K562 (cell line): ENCODE measurements around the gene PDRG1. TPM values are rescaled to one million over a fixed set of nuclear protein-coding genes. Genes with fewer than 3 reads are reported as not detected.
"Not testable (repeated sequence)": the region's sequence is repeated elsewhere in the genome, so short reads cannot be mapped to it uniquely, and the experiment has no call there.

Experiments
- ATAC-seq: fragments of 200-7000 bp; cut with Tn5 transposase; 3 replicates; pipeline ENCODE4 v1.9.1; 2020; ENCODE audit warnings: moderate library complexity
- BruUV-seq: library from RNA; stranded (reverse); fragments of 400-500 nt; replicated peaks from 2 replicates; lab custom pipeline; 2021; lab: Mats Ljungman, UMichigan
- CTCF ChIA-PET: fragments of 300-600 bp; formaldehyde crosslinking; extraction: SDS; loops from one replicate; lab custom pipeline; 2021; ENCODE audit warnings: low intra/inter-chr PET ratio; lab: Yijun Ruan, JAX
- POLR2A ChIA-PET: fragments of 300-600, 350-650 bp; sonication (Branson Sonifier 250); formaldehyde crosslinking; extraction: SDS; loops from one replicate; lab custom pipeline; 2021; ENCODE audit warnings: antibody characterized with exemption, inconsistent platforms; lab: Yijun Ruan, JAX
- DNase-seq, 4 experiments: peaks; one replicate each; pipeline versions ENCODE4 v3.0.0 to v3.0.0-alpha.2; 2011 to 2018; ENCODE audit warnings: low spot score in 3 of 4, mixed read lengths in 3 of 4; ENCODE audit errors: extremely low read depth in 1 of 4
- FAIRE-seq: peaks from 2 replicates; lab custom pipeline; 2011; peaks lifted over from hg19 to GRCh38; lab: Jason Lieb, UNC
- H2AFZ ChIP-seq: 2 replicates; pipeline ENCODE4 v1.6.0; 2011; ENCODE audit warnings: low read depth, low read length, control low read depth, inconsistent platforms
- H3K27ac ChIP-seq: fragments of 200-600 bp; 3 replicates; pipeline ENCODE4 v1.8.0; 2011; ENCODE audit warnings: low read depth, mild to moderate bottlenecking, control low read depth, inconsistent platforms, low read length, moderate library complexity, mixed read lengths; ENCODE audit errors: extremely low read depth
- H3K27me3 ChIP-seq, 2 experiments: fragments of 300-600 bp in 1 of 2; 2 replicates in 1 of 2; 3 replicates in 1 of 2; pipeline versions ENCODE4 v1.6.0 to v1.8.0; 2011; ENCODE audit warnings: inconsistent platforms in 2 of 2, low read length in 2 of 2, mild to moderate bottlenecking in 1 of 2, mixed read lengths in 1 of 2, moderate library complexity in 1 of 2; ENCODE audit not compliant: control insufficient read depth in 2 of 2, insufficient read depth in 2 of 2
- H3K36me3 ChIP-seq: fragments of 300-600 bp; 3 replicates; pipeline ENCODE4 v1.8.0; 2011; ENCODE audit warnings: mild to moderate bottlenecking, low read length, inconsistent platforms; ENCODE audit not compliant: control insufficient read depth, insufficient read depth
- H3K4me1 ChIP-seq, 2 experiments: fragments of 200-600 bp in 1 of 2; replicated peaks in 1 of 2; 2 replicates in 1 of 2; 3 replicates in 1 of 2; pipeline versions ENCODE4 v1.5.1 to v1.8.0; 2011; ENCODE audit warnings: inconsistent platforms in 2 of 2, low read length in 2 of 2, mild to moderate bottlenecking in 1 of 2, mixed read lengths in 1 of 2, moderate library complexity in 1 of 2; ENCODE audit not compliant: control insufficient read depth in 2 of 2, insufficient read depth in 2 of 2
- H3K4me2 ChIP-seq: 2 replicates; pipeline ENCODE4 v1.6.1; 2011; ENCODE audit warnings: low read length, control low read depth, inconsistent platforms, mixed read lengths; ENCODE audit not compliant: insufficient read depth
- H3K4me3 ChIP-seq: fragments of 200-600 bp; sonication (generic), shearing (Covaris generic); 2 replicates; pipeline ENCODE4 v1.5.1; 2016; ENCODE audit warnings: control low read depth, inconsistent platforms
- H3K79me2 ChIP-seq: fragments of 200-600 bp; 3 replicates; pipeline ENCODE4 v1.8.0; 2011; ENCODE audit warnings: low read length, inconsistent platforms; ENCODE audit not compliant: control insufficient read depth, insufficient read depth
- H3K9ac ChIP-seq, 2 experiments: 2 replicates each; pipeline versions ENCODE4 v1.6.0 to v1.6.1; 2011; ENCODE audit warnings: low read depth in 2 of 2, low read length in 2 of 2, control low read depth in 1 of 2, inconsistent platforms in 1 of 2, mild to moderate bottlenecking in 1 of 2, mixed read lengths in 1 of 2; ENCODE audit not compliant: insufficient read depth in 1 of 2
- H3K9me1 ChIP-seq: one replicate; pipeline ENCODE4 v1.6.0; 2011; ENCODE audit warnings: inconsistent platforms, mild to moderate bottlenecking, low read length, moderate library complexity; ENCODE audit not compliant: control insufficient read depth, insufficient read depth
- H3K9me3 ChIP-seq: replicated peaks from 2 replicates; pipeline ENCODE4 v1.5.1; 2011; ENCODE audit warnings: low read depth, low read length, inconsistent platforms; ENCODE audit not compliant: control insufficient read depth, insufficient read depth
- H4K20me1 ChIP-seq: replicated peaks from 2 replicates; pipeline ENCODE4 v1.6.1; 2011; ENCODE audit warnings: low read length, inconsistent platforms, mixed read lengths; ENCODE audit not compliant: control insufficient read depth, insufficient read depth
- DMBX1 ChIP-seq: fragments of 250-450 bp; sonication (Bioruptor Pico); IDR thresholded peaks from 2 replicates; pipeline ENCODE4 v1.8.0; 2022; ENCODE audit warnings: inconsistent platforms, mild to moderate bottlenecking, moderate library complexity, borderline replicate concordance
- EHMT2 ChIP-seq: fragments of 450-650 bp; IDR thresholded peaks from 2 replicates; pipeline ENCODE4 v1.6.1; 2018; ENCODE audit warnings: antibody characterized with exemption
- LCOR ChIP-seq: sonication (generic); formaldehyde crosslinking; IDR thresholded peaks from 2 replicates; pipeline ENCODE4 v1.8.0; 2022; ENCODE audit warnings: mild to moderate bottlenecking, missing genetic modification reagents
- MAZ ChIP-seq, 2 experiments: fragments of 450-650 bp in 1 of 2; sonication (generic) in 1 of 2; formaldehyde crosslinking; IDR thresholded peaks in 1 of 2; conservative IDR thresholded peaks in 1 of 2; 2 replicates each; pipeline versions ENCODE4 v1.4.0 to v1.5.0; 2020; ENCODE audit warnings: mild to moderate bottlenecking in 1 of 2, missing genetic modification reagents in 1 of 2
- MEIS2 ChIP-seq: fragments of 450-650 bp; IDR thresholded peaks from 2 replicates; pipeline ENCODE4 v1.6.1; 2014; ENCODE audit warnings: mild to moderate bottlenecking; ENCODE audit not compliant: partially characterized antibody
- RCOR1 ChIP-seq, 2 experiments: IDR thresholded peaks; 2 replicates each; pipeline ENCODE4 v1.6.1; 2012; ENCODE audit warnings: low read depth in 2 of 2, low read length in 2 of 2, borderline replicate concordance in 1 of 2, improper control_type of control experiment in 1 of 2
- SOX6 ChIP-seq: fragments of 450-650 bp; IDR thresholded peaks from 2 replicates; pipeline ENCODE4 v1.6.1; 2014; ENCODE audit warnings: mild to moderate bottlenecking
- TAL1 ChIP-seq: fragments of 450-650 bp; IDR thresholded peaks from 2 replicates; pipeline ENCODE4 v1.6.1; 2016; ENCODE audit warnings: mild to moderate bottlenecking
- TEAD4 ChIP-seq, 2 experiments: sonication (generic) in 1 of 2; formaldehyde crosslinking in 1 of 2; IDR thresholded peaks; 2 replicates each; pipeline versions ENCODE4 v1.6.1 to v1.8.0; 2012 to 2022; ENCODE audit warnings: borderline replicate concordance in 1 of 2, inconsistent platforms in 1 of 2, low read length in 1 of 2, mild to moderate bottlenecking in 1 of 2, missing genetic modification reagents in 1 of 2
- WGBS: fragments of 100-300 bp; shearing (Covaris generic); methylation state at CpG from one replicate; pipeline ENCODE4 v1.1.6; 2016; ENCODE audit warnings: low coverage, mixed read lengths; ENCODE audit not compliant: insufficient coverage; ENCODE audit errors: missing lambda C conversion rate; 5-methylcytosine and 5-hydroxymethylcytosine counted together
- in situ Hi-C: fragments of 300-500 bp; cut with MboI; formaldehyde crosslinking; loops from 4 replicates; pipeline ENCODE4 v1.15.0; 2018; ENCODE audit warnings: inconsistent platforms, mixed read lengths
- intact Hi-C: fragments of 100-400 bp; cut with micrococcal nuclease; formaldehyde crosslinking; loops from 2 replicates; pipeline ENCODE4 v1.14.2; 2022
- polyA plus RNA-seq, 8 experiments: library from polyadenylated mRNA; depleted of rRNA in 4 of 8; stranded (reverse) in 5 of 8; unstranded in 3 of 8; fragments of >200 nt; fragmentation: Nextera tagmentation in 2 of 8; fragmentation: Illumina TruSeq in 1 of 8; extraction: Ambion mirVana in 2 of 8; extraction: Trizol in 1 of 8; gene quantifications; 2 replicates each; pipeline versions ENCODE4 v1.2.1 to v1.2.3, GENCODE V29; 2011 to 2014; ENCODE audit warnings: inconsistent platforms in 1 of 8, missing spikeins in 1 of 8
- total RNA-seq, 7 experiments: library from RNA; depleted of rRNA in 6 of 7; stranded (reverse); fragments of >200 nt in 6 of 7; fragmentation: Illumina TruSeq in 2 of 7; extraction: Trizol in 2 of 7; gene quantifications; 2 replicates each; pipeline versions ENCODE4 v1.2.1 to v1.2.3, GENCODE V29; 2011 to 2021; ENCODE audit warnings: low replicate concordance in 1 of 7
- TF ChIP-seq, protein P1 (sequence below), 2 experiments: fragments of 450-650 bp; IDR thresholded peaks; 2 replicates each; pipeline ENCODE4 v1.6.1; 2016
- TF ChIP-seq, protein P2 (sequence below), 2 experiments: fragments of 450-650 bp; conservative IDR thresholded peaks; 2 replicates each; pipeline ENCODE4 v1.6.1; 2017; ENCODE audit warnings: mild to moderate bottlenecking in 2 of 2, moderate library complexity in 2 of 2
- TF ChIP-seq, protein P3 (sequence below): fragments of 200-800 bp; sonication (Bioruptor generic); IDR thresholded peaks from 2 replicates; pipeline ENCODE4 v1.6.1; 2017; ENCODE audit warnings: missing genetic modification characterization, missing compliant biosample characterization

PDRG1 gene
- total and polyA plus RNA-seq, 9 of the 15 experiments (the other 6 are each of a cell fraction or from before 2014, with no cell fraction given), result 12.6 to 58.6 (median 26.1) TPM

DNA sequence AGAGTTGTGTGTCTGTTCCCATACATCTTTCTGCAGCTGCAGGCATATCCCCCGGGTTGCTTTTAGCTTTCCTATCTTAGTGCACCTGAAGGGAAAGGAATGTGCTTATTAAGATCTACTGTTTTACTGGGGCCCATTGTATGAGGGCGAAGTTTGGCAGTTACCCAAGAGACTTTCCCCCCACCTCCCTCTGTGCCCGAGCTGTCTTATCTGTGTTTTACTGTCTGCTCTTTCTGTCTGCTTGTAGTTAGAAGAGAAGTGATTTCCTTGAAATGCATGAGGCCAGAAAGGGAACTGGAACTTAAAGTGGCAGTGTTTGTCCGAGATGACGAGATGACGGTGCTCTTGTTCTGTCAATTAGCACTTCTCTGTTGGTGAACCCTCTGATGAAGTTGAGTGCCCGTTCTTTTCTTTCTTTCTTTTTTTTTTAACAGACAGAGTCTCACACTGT, 33.9 kb downstream of the PDRG1 start:
- Histone ChIP-seq H4K20me1 (peaks cover 15% of the 10 kb centered on the region), H3K4me1 (peaks cover 16 to 18% of the 10 kb centered on the region in 2 experiments), H3K4me2 (peak overlapping the region; percentile 7; the same call in 1 of the 2 replicates), H3K27me3 (peaks cover 2 to 46% of the 10 kb centered on the region in 2 experiments; a peak in 4 of 5 replicates)
- DNase-seq, result peak in 2 of 4 experiments; percentile 33 to 81
- BruUV-seq; H3K4me3 ChIP-seq; H3K79me2 ChIP-seq; in situ Hi-C loops; H3K9me3 ChIP-seq; CTCF ChIA-PET; H3K9ac ChIP-seq; H3K9me1 ChIP-seq; H3K27ac ChIP-seq; H3K36me3 ChIP-seq; H2AFZ ChIP-seq; TF ChIP-seq TEAD4 (CRISPR knock-in tag; IDR thresholded peaks at IDR 0.05; ENCODE audit: borderline replicate concordance): not testable (repeated sequence)
- intact Hi-C loops, result loop anchor here (5.0 kb wide), 1 partner anchor 34 kb away; the partner anchor contains the start of gene PDRG1
- POLR2A ChIA-PET, result interaction anchor here (0.7 to 2.0 kb wide), 6 partner anchors 10 to 33 kb away, joined by 3 to 7 read pairs (median 3); no protein-coding TSS in a partner anchor
- FAIRE-seq, result peak; percentile 80
- WGBS, result 1% methylated on average over 7 of the region's 7 CpGs
- ATAC-seq, result peak; percentile 56
- TF ChIP-seq MEIS2, result peak; percentile 84
- TF ChIP-seq DMBX1 (CRISPR knock-in tag), result peak; percentile 85
- peak; percentile 88 for TF ChIP-seq TEAD4 (IDR thresholded peaks at IDR 0.05; ENCODE audit: low read length)
- TF ChIP-seq, protein P1, sequence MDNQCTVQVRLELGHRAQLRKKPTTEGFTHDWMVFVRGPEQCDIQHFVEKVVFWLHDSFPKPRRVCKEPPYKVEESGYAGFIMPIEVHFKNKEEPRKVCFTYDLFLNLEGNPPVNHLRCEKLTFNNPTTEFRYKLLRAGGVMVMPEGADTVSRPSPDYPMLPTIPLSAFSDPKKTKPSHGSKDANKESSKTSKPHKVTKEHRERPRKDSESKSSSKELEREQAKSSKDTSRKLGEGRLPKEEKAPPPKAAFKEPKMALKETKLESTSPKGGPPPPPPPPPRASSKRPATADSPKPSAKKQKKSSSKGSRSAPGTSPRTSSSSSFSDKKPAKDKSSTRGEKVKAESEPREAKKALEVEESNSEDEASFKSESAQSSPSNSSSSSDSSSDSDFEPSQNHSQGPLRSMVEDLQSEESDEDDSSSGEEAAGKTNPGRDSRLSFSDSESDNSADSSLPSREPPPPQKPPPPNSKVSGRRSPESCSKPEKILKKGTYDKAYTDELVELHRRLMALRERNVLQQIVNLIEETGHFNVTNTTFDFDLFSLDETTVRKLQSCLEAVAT (IDR thresholded peaks at IDR 0.05), result 0 out of 4 replicates have a peak, but pooled peaks of 1 of the 2 experiments have one; percentile 23
- peak; percentile 40; the same call in 1 of the 2 replicates for TF ChIP-seq EHMT2
- TF ChIP-seq TAL1, result peak; percentile 94
- TF ChIP-seq, protein P2, sequence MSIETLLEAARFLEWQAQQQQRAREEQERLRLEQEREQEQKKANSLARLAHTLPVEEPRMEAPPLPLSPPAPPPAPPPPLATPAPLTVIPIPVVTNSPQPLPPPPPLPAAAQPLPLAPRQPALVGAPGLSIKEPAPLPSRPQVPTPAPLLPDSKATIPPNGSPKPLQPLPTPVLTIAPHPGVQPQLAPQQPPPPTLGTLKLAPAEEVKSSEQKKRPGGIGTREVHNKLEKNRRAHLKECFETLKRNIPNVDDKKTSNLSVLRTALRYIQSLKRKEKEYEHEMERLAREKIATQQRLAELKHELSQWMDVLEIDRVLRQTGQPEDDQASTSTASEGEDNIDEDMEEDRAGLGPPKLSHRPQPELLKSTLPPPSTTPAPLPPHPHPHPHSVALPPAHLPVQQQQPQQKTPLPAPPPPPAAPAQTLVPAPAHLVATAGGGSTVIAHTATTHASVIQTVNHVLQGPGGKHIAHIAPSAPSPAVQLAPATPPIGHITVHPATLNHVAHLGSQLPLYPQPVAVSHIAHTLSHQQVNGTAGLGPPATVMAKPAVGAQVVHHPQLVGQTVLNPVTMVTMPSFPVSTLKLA (conservative IDR thresholded peaks at IDR 0.05), result peak in 1 of 2 experiments; percentile 51; a peak in 2 of 4 replicates
- peak; percentile 85 to 86 for TF ChIP-seq RCOR1 (IDR thresholded peaks at IDR 0.05; ENCODE audit: borderline replicate concordance in 1 of 2, low read depth in 2 of 2, low read length in 2 of 2)
- TF ChIP-seq LCOR (CRISPR knock-in tag), result peak; percentile 81; the same call in 1 of the 2 replicates
- TF ChIP-seq SOX6, result peak; percentile 98
- TF ChIP-seq, protein P3, sequence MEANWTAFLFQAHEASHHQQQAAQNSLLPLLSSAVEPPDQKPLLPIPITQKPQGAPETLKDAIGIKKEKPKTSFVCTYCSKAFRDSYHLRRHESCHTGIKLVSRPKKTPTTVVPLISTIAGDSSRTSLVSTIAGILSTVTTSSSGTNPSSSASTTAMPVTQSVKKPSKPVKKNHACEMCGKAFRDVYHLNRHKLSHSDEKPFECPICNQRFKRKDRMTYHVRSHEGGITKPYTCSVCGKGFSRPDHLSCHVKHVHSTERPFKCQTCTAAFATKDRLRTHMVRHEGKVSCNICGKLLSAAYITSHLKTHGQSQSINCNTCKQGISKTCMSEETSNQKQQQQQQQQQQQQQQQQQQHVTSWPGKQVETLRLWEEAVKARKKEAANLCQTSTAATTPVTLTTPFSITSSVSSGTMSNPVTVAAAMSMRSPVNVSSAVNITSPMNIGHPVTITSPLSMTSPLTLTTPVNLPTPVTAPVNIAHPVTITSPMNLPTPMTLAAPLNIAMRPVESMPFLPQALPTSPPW (CRISPR knock-in tag), result peak; percentile 77
- TF ChIP-seq MAZ (CRISPR knock-in tag; conservative IDR thresholded peaks at IDR 0.05 in 1 of 2, IDR thresholded peaks at IDR 0.05 in 1 of 2), result peak; percentile 44 to 69; a peak in 3 of 4 replicates
